ENCODE measurements around the gene RAPGEF2.
"Not testable (repeated sequence)": the region's sequence is repeated elsewhere in the genome, so short reads cannot be mapped to it uniquely, and the experiment has no call there.

RAPGEF2 gene

DNA sequence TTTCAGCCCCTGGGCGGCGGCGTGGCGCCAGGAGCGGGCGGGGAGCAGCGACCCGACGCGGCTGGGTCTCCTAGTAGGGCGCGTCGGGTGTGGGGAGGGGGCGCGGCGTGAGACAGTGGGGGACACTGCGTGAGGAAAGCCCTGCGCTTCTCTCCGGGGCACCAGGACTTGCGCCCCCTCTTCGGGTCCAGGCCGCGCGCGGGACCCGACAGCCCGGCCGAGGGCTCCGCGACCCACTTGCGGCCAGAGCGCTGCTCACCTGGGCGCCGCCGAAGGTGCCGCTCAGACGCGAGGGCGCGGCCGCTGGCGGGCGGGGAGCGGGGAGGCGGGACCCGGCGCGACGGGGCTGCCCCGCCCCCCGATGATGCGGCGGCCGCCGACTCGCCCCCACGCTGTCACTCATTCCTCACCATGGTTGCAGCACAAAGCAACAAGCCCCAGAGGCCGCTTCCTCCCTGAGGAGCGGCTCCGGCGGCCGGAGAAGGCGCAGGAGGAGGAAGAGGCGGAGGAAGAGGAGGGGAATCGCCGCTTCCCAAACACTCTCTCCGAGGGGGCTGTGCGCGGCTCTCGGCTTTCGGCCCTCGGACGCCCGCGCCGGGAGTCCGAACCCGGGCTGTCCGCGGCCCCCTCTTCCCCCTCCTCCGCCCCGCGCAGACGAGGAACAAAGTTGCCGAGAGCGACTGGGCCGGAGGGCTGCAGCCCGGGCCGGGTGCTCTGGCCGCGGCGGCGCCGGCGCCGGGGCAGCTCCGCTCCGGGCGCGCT is at the start of gene RAPGEF2:
RAPGEF2 (plus strand) TSS at position 458 of the 762 bp plus-strand sequence. CDS start 1,084 bp downstream, outside the sequence.
- peak; percentile 81 for DNase-seq

DNA sequence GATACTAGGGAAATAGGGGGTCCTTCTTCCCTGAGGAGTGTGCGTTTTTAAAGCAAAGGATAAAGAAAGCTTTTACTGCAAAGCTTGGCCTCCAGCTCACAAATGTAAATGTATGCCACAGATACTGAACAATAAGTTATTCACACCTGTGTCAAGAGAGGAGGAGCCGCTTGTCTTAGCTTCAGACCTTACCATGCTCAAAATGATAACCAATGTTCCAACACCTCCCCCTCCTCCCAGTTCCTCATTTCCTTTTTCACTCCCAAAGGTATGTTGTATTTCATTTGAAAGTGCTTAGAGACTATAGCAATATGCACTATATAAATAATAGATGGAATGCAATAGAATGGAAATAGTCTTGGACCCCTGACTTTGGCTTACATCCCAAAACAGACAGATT is 47.0 kb upstream of the RAPGEF2 start:
- no peak for DNase-seq

DNA sequence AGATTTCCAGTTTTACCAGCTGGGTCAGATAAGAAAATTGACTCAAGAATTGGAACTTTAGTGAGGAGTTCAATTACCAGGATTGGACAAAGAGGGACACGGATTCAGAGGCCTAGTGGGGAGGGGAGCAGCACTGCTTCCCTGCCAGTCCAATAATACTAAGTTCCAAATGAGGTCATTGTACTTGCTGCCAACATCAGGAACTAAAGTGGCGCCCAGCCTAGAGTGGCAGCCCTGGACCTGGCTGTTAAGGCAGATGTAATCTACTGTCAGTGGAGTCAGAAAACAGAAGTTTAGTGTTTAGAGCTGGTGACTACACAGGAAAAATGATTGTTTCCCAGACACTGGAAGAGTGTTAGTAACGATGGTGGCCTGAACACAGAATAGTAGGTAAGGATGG is 42.7 kb upstream of the RAPGEF2 start:
- DNase-seq, result no peak

DNA sequence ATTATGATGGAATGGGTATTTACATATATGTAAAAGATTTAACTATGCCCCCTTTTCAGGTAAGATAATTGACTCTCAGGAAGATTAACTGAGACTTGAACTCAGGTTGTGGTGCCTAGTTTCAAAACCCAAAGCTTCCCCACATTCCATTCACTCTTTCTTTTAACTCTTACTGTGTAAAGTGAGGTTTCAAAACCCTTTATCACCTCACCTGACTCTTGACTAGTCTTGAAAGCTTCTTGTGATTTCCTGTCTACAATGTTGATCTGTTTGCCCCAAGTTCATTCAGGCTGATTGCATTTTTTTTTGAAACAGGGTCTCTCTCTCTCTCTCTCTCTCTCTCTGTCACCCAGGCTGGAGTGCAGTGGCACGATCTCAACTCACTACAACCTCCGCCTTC is 40.5 kb upstream of the RAPGEF2 start:
- no peak for DNase-seq

DNA sequence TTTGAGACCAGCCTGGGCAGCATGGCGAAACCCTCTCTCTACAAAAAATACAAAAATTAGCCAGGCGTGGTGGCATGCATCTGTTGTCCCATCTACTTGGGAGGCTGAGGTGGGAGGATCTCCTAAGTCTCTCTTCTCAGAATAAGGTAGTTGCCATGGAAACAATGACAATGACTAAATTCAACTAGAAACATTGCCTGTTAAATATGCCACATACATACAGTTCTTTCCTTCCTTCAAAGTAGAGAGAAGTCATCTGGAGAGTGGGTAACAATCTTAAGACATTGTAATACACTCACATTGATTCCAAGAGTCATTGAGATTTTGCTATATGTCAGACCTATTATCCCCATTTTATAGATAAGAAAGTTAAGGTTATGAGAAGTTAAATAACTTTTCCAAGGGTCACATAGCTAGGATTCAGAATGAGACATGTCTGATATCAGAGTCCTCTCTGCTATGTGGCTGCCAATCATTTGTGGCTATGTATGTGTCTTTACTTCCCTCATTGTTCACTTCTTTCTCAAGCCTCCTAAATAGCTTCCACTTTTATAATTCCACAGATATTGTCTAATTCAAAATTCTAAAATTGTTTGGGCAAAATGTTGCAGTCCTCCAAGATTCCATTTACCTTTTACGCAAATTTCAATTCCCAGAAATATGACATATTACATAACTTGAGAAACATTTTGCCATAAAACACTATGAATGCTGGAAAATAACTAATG is 37.2 kb upstream of the RAPGEF2 start:
- DNase-seq, result no peak

DNA sequence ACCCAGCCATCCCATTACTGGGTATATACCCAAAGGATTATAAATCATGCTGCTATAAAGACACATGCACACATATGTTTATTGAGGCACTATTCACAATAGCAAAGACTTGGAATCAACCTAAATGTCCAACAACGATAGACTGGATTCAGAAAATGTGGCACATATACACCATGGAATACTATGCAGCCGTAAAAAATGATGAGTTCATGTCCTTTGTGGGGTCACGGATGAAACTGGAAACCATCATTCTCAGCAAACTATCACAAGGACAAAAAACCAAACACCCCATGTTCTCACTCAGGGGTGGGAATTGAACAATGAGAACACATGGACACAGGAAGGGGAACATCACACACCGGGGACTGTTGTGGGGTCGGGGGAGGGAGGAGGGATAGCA is 34.7 kb upstream of the RAPGEF2 start:
- not testable (repeated sequence) for DNase-seq

DNA sequence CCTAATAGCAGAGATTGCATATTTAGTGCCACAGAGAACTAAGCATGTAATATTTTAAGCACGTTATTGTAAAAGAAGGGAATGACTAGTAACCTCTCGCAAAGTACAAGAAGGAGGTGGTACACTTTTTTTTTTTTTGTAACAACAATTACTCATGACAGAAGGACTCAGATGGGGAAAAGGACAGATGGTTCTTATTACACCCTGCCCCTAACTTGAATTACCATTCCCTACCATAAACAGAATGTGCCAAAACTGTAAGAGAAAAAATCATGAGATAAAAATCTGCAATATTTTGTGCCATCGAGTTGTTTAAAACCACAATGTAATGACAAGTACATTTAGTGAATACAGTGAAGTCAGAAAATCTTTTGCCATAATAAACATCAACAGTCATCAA is 33.0 kb upstream of the RAPGEF2 start:
- DNase-seq, result peak; percentile 71

- peak; percentile 65 for DNase-seq
Observed at GRCh38 chr4:159070742-159071141, 32.1 kb upstream of the RAPGEF2 start.

DNA sequence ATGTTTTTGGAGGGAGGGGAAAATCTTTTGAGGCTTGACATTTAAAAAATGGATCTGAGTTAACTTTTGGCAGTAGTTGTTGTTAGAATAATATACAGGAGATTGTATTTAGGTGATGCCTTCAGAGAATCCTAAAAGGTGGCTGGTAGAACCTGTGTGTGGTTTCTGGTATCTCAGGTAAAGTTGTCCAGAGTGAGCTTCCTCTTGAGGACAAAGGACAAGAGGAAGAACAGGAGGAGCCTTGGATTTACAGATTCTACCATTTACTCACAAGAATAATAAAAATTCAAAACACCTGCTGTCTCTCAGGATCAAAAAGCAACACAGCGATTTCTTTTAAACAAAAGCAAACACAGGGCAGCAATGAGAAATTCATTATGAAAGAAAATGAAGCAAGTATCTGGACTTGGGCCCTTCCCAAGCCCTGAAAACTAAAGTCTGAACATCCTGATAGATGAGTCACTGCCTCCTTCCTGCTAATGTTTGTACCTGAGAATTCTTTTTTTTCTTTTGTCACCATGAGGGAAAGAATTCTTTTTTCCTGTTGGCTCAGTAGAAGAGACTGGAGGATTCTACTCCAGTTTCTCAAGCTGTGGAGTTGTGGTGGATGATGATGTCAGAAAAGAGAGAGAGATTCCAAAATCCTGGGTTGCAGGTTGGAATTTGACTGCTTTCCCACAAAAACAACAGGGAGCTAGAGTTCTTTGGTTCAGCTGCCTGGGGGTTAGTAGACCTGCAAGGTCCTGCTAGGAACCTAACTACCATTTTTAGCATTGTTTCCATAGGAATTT is 31.5 kb upstream of the RAPGEF2 start:
- peak; percentile 29 for DNase-seq

DNA sequence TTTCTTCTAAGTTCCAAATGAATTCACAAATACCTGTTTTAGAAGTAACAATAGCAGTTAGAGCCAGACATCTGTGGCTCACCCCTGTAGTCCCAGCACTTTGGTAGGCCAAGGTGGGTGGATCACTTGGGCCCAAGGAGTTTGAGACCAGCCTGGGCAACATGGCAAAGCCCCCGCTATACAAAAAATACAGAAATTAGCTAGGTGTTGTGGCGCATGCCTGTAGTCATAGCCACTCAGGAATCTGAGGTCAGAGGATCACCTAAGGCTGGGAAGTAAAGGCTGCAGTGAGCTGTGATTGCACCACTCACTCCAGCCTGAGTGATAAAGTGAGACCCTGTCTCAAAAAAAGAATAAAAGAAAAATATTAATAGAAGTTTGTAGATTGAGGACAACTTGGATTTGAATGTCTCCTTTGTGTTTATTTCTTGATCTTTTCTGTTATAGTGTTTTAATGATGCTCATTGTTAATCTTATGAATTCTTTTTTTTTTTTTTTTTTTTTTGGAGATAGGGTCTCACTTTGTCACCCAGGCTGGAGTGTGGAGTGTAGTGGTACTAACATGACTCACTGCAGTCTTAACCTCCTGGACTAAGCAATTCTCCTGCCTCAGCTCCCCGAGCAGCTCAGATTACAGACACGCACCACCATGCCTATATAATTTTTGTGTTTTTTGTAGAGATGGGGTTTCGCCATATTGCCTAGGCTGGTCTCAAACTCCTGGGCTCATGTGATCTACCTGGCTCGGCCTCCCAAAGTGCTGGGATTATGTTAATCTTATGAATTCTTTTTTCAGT is 30.7 kb upstream of the RAPGEF2 start:
- DNase-seq, result no peak

DNA sequence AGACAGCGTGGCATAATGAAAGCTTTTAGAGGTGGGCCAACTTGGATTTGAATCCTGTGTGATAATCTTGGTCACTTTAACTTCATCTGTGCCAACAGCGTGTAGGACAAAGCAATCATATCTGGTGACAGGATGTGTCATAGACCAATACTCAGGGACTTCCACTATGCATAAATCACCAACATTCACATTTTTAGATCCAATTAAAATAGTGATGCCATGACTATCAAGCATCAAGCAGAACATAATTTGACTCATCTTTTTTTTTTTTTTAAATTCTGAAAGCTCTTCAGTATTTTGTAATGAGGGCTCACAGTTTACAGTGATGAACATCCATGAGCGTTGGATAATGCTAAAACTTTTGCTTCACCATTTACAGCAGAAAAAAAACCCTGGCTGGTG is 27.3 kb upstream of the RAPGEF2 start:
- DNase-seq, result peak; percentile 17

GRCh38 chr4:159077018-159077417 is 25.9 kb upstream of the RAPGEF2 start:
- DNase-seq, result not testable (repeated sequence)

GRCh38 chr4:159077702-159078495 is 25.0 kb upstream of the RAPGEF2 start:
- DNase-seq, result no peak

- no peak for DNase-seq
Observed at GRCh38 chr4:159079074-159079473, 23.8 kb upstream of the RAPGEF2 start.

DNA sequence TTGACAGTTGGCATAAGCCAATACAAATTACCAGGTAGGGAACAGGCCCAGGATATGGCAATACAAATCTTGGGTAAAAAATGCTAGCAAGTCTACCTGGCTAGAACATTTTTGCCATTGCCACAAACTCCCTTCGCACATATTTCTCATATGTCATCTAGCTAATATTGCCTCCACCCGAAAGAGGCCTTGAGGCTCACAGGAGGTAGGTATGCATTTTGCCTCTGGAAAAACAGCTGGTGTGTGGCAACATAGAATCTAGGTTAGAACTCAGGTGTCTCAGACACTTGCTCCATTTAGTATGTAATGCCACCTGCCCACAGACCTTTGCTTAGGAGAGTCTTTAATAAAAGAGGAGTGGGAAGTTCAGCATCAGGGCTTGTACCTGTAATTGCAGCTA is 16.3 kb upstream of the RAPGEF2 start:
- DNase-seq, result no peak

DNA sequence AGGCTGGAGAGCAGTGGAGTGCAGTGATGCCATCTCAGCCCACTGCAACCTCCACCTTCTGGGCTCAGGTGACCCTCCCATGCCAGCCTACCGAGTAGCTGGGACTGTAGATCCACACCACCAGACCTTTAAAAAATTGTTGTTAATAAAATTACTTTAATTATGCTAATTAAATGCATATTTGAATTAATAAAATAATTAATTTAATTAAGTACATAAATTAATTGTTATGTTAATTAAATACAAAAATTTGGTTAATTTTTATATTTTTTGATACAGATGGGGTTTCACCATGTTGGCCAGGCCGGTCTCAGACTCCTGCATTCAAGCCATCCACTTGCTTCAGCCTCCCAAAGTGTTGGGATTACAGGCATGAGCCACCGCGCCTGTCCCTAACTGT is 12.6 kb upstream of the RAPGEF2 start:
- DNase-seq, result no peak

DNA sequence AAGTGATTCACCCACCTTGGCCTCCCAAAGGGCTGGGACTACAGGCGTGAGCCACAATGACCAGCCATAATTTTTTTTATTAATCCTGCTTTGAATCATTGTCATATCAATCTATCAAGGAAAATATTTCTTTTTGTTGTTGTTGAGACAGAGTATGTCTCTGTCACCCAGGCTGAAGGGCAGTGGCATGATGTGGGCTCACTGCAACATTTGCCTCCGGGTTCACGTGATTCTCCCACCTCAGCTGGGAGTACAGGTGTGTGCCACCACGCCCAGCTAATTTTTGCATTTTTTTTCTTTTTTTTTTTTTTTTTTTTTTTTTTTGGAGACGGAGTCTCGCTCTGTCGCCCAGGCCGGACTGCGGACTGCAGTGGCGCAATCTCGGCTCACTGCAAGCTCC is 8.7 kb upstream of the RAPGEF2 start:
- not testable (repeated sequence) for DNase-seq

- DNase-seq, result no peak
Observed at GRCh38 chr4:159096434-159096833, 6.4 kb upstream of the RAPGEF2 start.

- DNase-seq, result no peak
Observed at GRCh38 chr4:159097144-159097543, 5.7 kb upstream of the RAPGEF2 start.

GRCh38 chr4:159097785-159098184 is 5.1 kb upstream of the RAPGEF2 start:
- no peak for DNase-seq

DNA sequence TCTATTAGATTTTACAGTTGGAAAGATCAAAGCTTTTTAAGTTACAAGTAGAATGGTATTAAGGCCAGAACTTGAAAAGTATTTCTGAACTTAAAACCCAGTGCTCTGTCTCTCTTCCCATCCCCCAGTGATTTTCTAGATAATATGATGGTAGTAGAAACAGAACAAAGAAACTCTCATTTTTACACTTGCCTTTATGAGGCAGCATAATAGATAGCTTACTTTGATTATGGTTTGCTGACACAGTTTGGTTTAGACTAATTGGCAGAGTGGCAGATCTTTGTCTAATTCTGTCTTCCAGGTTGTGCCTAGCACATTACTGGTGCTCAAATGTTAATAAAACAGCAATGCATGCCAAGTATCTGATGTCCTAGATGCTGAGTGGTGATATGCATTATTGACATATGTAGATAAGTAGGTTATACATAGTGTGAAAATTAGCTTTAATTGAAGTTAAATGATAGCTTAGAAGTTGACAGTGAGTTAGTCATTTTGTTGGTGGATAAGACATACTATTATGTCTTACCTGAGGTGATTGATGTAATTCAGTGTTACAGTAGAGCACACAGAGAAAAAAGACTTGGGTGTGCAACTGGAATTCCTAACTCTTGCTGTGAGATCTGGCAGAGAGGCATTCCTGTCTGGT is 4.3 kb upstream of the RAPGEF2 start:
- no peak for DNase-seq

Data from HCEC 1CT (cell line).